ENCODE data around the gene G6PC1.

Gene G6PC1

GRCh38 chr17:42946812-42947211 is 46.2 kb downstream of the G6PC1 start:
- no peak for DNase-seq

GRCh38 chr17:42950044-42950783 is 49.6 kb downstream of the G6PC1 start:
- no peak for DNase-seq

All from fibroblast of skin of abdomen (primary cell).